ENCODE measurements around the gene OTUD4.
"Not testable (repeated sequence)": the region's sequence is repeated elsewhere in the genome, so short reads cannot be mapped to it uniquely, and the experiment has no call there.

OTUD4 gene, protein sequence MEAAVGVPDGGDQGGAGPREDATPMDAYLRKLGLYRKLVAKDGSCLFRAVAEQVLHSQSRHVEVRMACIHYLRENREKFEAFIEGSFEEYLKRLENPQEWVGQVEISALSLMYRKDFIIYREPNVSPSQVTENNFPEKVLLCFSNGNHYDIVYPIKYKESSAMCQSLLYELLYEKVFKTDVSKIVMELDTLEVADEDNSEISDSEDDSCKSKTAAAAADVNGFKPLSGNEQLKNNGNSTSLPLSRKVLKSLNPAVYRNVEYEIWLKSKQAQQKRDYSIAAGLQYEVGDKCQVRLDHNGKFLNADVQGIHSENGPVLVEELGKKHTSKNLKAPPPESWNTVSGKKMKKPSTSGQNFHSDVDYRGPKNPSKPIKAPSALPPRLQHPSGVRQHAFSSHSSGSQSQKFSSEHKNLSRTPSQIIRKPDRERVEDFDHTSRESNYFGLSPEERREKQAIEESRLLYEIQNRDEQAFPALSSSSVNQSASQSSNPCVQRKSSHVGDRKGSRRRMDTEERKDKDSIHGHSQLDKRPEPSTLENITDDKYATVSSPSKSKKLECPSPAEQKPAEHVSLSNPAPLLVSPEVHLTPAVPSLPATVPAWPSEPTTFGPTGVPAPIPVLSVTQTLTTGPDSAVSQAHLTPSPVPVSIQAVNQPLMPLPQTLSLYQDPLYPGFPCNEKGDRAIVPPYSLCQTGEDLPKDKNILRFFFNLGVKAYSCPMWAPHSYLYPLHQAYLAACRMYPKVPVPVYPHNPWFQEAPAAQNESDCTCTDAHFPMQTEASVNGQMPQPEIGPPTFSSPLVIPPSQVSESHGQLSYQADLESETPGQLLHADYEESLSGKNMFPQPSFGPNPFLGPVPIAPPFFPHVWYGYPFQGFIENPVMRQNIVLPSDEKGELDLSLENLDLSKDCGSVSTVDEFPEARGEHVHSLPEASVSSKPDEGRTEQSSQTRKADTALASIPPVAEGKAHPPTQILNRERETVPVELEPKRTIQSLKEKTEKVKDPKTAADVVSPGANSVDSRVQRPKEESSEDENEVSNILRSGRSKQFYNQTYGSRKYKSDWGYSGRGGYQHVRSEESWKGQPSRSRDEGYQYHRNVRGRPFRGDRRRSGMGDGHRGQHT

DNA sequence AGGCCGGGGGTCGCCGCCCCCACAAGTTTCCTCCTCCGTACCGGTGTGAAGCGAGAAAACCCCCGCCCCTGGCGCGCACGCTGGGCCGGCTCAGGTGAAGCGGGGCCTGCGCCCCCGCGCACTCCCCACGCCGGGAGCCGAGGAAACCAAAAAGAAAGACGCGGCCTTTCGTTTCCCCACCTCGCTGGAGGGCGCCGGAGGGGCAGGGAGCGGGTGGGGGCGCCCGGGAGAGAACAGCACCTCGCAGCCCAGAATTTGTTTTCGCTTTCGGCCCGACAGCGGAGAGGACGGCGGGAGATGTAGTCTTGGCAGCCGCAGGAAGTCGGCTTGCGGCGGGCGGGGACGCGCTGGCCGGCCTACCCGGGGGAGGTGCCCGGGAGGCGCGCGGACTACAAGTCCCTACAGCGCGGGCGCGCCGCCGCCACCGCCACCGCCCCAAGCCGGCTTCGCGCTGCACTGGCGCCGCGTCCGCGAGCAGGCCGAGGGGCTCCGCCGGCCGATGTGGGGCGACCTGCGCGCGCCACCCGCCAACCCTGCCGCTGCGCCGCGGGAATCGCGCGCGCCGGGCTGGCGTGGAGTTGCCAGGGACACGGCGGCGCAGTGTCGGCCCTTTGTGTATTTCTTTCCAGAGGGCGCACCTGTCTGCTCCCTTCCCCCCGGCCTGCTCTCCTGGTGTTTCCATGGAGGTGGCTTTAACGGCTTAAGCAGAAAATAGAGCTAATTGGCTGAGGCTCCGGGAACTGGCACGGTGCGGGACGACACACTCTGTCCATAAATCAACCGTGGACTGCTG is at the start of gene OTUD4:
OTUD4 (minus strand) TSS at position 292 of the 793 bp plus-strand sequence. CDS start 616 bp downstream, outside the sequence.
- peak; percentile 95 for DNase-seq

DNA sequence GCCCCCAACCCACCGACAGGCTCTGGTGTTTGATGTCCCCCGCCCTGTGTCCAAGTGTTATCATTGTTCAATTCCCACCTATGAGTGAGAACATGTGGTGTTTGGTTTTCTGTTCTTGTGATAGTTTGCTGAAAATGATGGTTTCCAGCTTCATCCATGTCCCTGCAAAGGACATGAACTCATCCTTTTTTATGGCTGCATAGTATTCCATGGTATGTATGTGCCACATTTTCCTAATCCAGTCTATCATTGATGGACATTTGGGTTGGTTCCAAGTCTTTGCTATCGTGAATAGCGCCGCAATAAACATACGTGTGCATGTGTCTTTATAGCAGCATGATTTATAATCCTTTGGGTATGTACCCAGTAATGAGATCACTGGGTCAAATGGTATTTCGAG is 42.8 kb upstream of the OTUD4 start:
- DNase-seq = not testable (repeated sequence)

DNA sequence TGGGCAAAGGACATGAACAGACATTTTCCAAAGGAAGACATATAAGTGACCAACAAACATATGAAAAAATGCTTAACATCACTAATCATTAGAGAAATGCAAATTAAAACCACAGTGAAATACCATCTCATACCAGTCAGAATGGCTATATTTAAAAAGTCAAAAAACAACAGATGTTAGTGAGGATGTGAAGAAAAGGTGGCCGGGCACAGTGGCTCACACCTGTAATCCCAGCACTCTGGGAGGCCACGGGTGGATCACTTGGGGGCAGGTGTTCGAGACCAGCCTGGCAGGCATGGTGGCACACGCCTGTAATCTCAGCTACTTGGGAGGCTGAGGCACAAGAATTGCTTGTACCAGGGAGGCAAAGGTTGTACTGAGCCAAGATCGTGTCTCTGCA is 41.1 kb upstream of the OTUD4 start:
- DNase-seq = not testable (repeated sequence)

DNA sequence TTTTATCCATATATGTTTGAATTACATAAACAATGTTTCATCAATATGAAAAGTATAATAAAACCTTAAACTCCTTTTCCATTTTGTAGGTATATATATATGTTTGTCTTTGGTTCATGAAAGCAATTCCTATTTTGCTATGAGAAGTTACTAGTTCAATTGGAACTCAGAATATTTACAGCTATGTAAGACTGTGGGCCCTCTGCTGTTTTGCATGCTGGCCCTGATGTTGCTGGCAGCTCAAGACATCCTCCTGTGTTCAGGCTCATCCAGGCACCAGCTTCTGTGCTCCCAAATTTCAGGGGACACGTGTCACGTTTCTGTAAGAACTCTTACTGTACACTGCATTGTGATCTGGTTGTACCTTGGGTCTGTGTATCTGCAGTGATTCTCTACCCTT is 38.7 kb upstream of the OTUD4 start:
- no peak for DNase-seq

DNA sequence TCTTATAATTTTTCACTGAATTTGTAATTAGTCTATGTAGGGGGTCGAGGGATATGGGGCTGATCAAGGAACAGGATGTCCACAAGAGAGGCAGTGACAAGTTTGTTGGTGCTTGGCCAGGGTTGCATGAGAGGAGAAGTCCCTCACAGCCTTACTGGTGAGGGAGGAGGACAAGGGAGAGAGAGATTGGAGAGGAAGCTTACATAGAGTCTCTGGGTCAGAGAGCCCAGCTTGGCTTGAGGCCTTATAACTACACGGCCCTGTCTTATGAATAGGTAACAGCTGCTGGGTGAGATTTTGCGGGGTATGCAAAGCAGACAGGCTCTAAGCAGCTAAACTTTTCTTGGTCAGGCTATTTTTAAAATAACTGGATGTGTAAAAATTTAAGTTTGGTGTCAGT is 37.9 kb upstream of the OTUD4 start:
- no peak for DNase-seq

DNA sequence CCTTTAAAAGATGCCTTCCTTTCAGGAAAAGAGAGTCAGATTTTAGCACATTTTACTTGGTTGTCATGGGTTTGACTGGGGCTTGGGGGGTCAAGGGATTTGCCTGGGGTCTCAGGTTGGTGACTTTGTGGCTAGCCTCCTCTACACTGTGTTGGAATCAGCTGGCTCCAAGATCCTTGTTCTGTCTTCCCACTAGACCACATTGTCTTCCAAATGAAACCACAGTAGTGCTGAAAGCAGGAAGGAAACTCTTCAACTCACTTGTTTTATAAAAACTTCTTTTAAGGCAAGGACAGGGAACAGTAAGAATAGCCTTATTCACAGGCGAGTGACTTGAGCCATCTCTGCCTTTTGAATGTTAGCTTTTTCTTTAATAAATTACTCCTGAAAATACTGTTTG is 37.0 kb upstream of the OTUD4 start:
- no peak for DNase-seq

DNA sequence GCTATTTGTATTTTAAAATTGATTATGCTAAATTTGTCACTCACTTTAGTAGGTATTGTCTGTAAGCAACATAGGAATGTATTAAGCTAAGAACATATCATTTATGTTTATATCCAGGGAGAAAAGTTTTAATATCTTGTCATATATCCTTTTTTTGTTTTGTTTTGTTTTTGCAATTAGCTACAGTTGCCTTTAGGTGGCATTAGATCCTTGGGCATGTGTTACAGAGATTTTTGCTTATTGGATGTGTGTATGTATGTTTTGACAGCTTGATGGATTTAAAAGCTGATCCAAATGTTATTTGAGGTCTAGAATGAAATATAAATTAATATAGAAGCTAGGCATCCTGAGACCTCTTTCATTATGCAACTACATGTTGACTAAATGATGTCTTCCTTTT is 36.1 kb upstream of the OTUD4 start:
- DNase-seq = no peak

DNA sequence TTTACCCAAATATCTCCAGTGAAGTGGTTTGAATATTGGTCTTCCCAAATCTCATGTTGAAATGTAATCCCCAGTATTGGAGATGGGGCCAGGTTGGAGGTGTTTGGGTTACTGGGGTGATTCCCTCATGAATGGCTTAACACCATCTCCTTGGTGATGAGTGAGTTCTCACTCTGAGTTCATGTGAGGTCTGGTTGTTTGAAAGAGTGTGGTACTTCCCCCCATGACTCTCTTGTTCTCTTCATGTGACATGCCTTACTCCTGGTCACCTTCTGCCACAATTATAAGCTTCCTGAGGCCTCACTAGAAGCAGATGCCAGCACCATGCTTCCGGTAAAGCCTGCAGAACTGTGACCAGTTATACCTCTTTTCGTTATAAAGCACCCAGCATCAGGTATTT is 32.9 kb upstream of the OTUD4 start:
- no peak for DNase-seq

DNA sequence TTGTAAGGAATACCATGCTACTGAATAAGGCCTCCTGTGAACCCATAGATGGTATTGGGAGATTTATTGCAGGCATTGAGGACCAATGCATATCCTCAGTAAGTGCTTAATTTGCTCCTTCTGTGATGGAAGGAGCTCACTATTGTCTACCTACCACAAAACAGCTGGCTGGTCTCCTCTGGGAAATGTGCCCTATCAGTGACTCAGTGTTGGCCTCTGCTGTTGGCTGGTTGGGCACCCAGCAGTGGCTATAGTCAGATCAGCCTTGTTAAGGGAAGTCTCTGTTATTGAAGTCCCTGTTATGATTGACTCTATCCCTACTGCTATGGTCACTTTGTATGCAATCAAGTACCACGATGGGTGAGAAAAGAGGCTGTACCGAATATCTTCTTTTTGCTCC is 27.5 kb upstream of the OTUD4 start:
- DNase-seq = no peak

DNA sequence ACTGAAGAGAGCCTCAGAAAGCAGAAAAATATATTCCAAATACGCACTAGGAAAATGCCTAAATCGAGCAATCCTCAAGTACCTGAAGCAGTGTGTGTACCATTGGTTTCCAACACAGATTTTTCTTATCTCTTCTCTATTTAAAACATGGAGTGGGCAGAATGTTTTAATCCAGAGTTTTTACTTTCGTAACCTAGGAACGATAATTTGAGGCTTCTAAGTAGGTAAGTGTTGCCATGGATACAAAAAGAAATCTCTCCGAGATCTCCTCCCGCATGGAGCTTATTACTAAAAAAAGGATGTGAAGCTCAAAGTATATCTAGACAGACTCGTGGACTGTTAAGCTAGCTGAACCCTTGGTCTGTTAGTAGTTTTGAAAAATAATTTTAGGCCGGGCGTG is 23.0 kb upstream of the OTUD4 start:
- no peak for DNase-seq

DNA sequence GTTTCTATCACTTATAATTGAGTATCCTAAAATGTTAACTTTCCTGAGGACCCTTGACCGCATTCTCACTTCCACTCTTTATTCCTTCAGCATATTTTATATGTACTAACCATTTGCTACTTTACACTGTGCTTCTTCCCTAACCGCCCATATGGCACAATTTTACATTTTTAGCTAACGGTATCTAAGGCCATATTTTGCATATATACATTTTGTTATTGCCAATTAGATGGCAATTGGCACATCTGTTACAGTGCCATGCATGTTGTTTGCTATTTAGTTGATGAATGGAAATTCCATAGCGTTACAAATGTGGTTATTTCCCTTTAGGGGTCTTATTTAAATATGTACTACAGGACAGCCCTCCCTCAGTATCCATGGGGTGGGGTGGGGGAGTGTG is 20.0 kb upstream of the OTUD4 start:
- no peak for DNase-seq

DNA sequence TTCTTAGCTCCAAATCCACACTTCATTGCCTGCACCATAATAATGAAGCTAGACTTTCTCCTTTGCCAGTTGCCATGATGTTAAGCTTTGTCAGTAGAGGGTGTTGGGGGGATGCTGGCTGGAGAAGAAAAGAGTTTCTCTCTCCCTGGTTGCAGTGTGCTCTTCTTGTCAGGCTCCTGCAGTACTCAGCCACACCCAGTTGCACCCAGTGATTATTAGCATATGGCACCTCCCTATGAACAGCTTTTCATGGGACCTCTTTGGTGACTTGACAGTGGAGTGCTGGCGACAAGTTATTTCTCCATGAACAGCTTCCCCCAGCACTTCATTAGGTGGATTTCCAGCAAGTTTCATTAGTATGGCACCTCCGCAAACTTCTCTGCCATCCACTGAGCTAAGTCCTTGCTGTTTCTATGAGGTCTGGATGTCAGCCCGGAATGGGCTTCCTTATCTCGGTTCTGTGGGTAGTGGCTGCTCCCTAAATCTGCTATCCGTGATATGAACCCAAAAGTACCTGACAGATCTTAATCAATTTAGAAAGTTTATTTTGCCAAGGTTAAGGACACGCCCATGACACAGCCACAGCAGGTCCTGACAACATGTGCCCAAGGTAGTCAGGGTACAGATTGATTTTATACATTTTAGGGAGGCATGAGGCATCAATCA is 18.8 kb upstream of the OTUD4 start:
- no peak for DNase-seq

DNA sequence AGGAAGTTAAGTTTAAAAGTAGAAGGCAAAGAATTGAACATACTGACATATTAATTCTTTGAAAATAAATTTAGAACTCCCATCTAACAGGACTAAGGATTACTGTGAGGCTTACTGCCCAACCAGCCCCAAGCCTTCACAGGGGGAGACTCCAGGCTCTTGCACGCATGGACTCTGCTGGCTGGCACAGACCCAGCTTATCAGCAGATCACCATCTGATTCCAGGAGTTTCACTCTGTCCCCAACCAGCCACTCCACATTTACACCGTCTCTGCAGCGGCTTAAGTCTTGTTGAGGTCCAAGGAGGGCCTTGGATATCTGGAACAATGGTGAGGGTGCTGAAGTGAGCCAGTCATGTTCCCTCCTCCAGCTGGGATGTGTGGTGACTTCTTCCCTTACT is 16.4 kb upstream of the OTUD4 start:
- no peak for DNase-seq

DNA sequence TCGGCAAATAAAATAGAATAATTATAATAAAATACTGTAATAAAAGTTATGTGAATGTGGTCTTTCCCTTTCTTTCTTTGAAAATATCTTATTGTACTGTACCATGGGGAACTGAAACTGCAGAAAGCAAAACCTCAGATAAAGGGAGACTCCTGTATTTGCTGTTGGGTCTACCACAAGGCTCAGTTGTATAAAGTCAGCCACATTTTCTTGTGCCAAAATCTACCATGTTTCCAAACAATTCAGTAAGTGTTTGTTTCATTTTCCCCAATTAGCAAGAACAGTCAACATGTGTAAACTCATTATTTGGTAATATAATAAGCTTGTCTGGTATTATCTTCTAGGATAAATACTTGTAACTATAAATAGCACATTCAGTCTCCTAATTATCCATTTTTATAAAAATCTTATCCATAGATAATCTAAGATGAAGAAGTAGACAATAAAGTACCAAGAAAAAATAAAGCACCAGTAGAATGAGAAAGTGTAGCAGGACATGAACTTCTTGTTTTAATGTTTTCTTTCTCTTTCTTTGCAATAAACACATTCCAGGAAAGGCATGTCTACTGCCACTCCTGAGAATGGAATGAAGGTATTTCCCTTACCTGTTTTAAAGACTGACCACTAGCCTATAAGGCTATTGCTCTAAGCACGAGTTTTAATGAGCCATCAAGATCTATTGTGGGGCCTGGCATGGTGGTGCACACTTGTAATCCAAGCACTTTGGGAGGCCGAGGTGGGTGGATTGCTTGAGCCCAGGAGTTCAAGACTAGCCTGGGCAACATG is 15.0 kb upstream of the OTUD4 start:
- DNase-seq = no peak

DNA sequence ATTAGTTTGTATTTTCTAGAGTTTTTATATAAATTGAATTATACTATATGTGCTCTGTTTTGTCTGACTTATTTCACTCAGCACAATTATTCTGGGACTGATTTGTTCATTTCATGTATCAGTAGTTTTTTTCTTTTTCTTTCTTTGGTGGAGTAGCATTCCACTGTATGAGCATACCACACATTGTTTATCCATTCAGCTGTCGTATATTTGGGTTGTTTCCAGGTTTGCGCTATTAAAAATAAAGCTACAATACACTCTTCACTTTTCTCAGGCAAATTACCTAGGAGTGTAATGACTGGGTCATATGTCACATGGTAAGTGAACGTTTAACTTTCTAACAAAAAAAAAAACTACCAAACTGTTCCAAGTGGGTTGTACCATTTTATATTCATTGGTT is 9.6 kb upstream of the OTUD4 start:
- no peak for DNase-seq

DNA sequence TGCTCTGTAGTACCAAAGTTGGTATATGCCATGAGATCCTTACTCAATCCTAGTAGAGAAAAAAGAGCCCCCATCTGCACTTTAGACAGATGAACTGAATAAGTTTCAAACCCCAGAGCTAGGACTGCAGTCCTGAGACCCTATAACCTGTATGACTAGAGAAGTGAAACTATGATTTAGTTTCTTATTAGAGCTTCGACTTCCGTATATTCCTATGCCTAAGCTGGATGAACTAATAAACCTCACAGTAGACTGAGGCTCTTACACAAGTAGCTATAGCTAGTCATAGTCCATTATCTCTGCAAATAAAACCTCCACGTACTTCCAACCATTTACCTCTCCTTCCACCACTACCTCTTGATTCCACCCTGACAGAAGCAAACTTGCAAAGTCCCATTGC is 6.3 kb upstream of the OTUD4 start:
- DNase-seq = no peak

DNA sequence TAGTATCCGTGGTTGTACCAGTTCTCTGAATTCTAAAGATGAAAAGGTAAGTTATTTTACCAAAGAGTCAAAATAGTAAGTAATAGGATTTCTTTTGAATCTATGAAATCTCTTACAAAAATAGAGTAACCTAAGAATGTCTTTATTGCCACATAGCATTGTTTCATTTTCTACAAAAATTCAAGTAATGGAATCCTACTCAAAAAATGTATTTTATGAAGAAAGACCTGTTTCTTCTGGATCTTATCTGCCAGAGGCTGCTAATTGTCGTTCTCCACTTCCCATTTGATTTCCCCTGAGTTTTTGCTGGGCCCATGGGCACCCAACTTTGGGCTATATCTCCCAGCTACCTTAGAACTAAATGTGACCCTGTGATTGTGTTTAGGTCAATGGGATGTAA is 3.2 kb upstream of the OTUD4 start:
- DNase-seq = no peak

DNA sequence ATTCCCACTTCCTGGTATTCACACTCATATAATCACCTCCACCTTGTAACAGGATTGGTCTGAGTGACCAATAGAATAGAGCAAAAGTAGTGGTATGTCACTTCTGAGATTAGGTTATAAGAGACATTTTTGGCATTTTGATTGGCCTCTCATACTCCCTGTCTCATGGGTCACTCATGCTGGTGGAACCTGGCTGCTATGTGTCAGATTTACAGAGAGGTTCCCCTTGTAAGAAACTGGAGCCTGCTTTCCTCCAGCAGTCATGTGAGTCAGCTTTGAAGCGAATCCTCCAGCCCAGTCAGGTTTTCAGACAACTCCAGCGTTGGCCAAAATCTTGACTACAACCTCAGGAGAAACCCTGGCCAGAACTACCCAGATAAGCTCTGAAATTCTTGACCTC is 2.6 kb upstream of the OTUD4 start:
- no peak for DNase-seq

DNA sequence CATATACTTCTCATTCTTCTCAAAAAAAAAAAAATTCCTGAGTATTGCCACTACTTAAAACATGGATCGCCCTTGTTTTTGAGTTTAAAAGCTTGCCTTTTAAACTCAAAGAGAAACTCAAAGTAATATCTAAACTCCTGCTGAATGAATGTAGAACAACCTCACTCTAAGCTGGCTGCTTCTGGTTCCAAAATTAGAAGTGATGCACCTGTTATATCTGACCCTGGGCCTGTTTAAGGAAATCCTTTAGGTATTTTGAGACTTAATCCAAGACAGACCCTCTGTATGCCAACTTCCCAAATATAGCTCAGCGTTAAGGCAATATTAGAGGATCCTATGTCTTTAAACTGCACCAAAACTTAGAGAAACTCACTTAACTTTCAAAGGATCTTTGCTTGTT is 1.8 kb upstream of the OTUD4 start:
- DNase-seq = no peak

DNA sequence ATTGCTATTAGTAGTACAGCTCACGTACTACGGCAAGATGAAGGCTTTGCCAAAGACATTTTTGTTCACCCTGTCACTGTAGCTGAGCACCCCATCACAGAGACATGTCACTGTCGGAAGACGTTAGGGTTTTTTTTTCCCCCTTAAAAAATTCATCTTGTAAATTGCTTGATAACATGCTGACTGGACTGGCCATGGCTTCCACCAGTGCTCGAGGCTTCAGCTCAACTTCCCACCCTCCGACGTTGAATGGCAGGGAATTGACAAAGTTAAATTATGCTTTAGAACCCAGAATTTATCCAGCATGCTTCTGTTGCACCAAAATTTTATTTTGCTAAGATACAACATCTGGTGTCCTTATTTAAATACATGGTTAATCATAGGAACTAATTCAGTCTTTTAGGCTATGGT is 707 bp upstream of the OTUD4 start:
- DNase-seq = no peak

DNA sequence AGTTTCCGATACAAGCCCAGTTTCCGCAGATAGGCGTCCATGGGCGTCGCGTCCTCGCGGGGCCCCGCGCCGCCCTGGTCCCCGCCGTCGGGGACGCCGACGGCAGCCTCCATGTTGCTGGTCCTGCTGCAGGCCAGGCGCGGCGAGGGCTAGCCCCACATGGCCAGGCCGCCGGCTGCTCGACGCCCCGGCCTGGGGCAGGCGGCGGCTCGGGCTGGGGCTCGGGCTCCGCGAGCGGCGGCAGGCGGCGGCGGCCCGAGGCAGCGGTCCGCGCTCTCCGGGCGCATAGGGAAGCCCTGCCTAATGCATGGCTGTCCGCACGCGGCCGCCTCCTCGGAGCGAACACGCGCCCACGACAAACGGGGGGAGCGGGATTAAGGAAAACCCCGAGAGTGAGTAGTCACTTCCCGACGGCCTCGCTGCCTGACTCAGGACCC is 510 bp downstream of the OTUD4 start:
- DNase-seq = not testable (repeated sequence)
